GM12891 (cell line): Measurements from ENCODE around the gene CRY2.

Source experiments
- POLR2A ChIP-seq: IDR thresholded peaks from 2 replicates; pipeline ENCODE4 v1.6.1; 2011; ENCODE audit warnings: low read depth, low read length, control low read depth
- POLR2AphosphoS5 ChIP-seq: IDR thresholded peaks from 2 replicates; pipeline ENCODE4 v1.6.1; 2011; ENCODE audit warnings: low read depth, low read length, control low read depth

- TF ChIP-seq POLR2A (no peak), POLR2AphosphoS5 (no peak)
These were observed 63.3 kb downstream of the CRY2 start for GRCh38 chr11:45910623-45911022.
